ENCODE results near the gene PDE6A.

The PDE6A gene

GRCh38 chr5:149893403-149893931, 51.1 kb downstream of the PDE6A start:
- H3K9ac ChIP-seq (ENCODE audit: low read length) = no peak overlapping the region
- H3K27ac ChIP-seq (ENCODE audit: low read length) = no peak overlapping the region
- no peaks in the 10 kb centered on the region for H3K36me3 ChIP-seq (replicated peaks; ENCODE audit: low read depth, low read length)
- H2AFZ ChIP-seq (ENCODE audit: low read depth, low read length) = no peak overlapping the region
- H3K4me1 ChIP-seq (ENCODE audit: low read length) = peaks cover 10% of the 10 kb centered on the region
- no peak overlapping the region for H3K4me3 ChIP-seq (ENCODE audit: low read length)
- no peaks in the 10 kb centered on the region for H3K79me2 ChIP-seq (ENCODE audit: low read length)
- no peaks in the 10 kb centered on the region for H4K20me1 ChIP-seq (ENCODE audit: insufficient read depth, low read length)
- TF ChIP-seq CTCF (IDR thresholded peaks at IDR 0.05; ENCODE audit: low read depth, low read length) = no peak
- H3K4me2 ChIP-seq (ENCODE audit: low read length) = no peak overlapping the region
- no peaks in the 10 kb centered on the region for H3K27me3 ChIP-seq (ENCODE audit: low read depth, low read length)
- no peaks in the 10 kb centered on the region for H3K9me3 ChIP-seq (ENCODE audit: insufficient read depth, low read length)

GRCh38 chr5:149892594-149892993, 52.0 kb downstream of the PDE6A start:
- TF ChIP-seq EZH2phosphoT487 (IDR thresholded peaks at IDR 0.05; ENCODE audit: low read depth) (no peak), CTCF (IDR thresholded peaks at IDR 0.05; ENCODE audit: low read depth, low read length) (no peak)
- H4K20me1 ChIP-seq (ENCODE audit: insufficient read depth, low read length) = no peaks in the 10 kb centered on the region
- no peak overlapping the region for H3K27ac ChIP-seq (ENCODE audit: low read length)
- H3K4me1 ChIP-seq (ENCODE audit: low read length) = peaks cover 10% of the 10 kb centered on the region
- H3K4me2 ChIP-seq (ENCODE audit: low read length) = no peak overlapping the region
- H3K9ac ChIP-seq (ENCODE audit: low read length) = no peak overlapping the region
- H2AFZ ChIP-seq (ENCODE audit: low read depth, low read length) = no peak overlapping the region
- H3K79me2 ChIP-seq (ENCODE audit: low read length) = no peaks in the 10 kb centered on the region
- H3K36me3 ChIP-seq (replicated peaks; ENCODE audit: low read depth, low read length) = no peaks in the 10 kb centered on the region
- no peaks in the 10 kb centered on the region for H3K27me3 ChIP-seq (ENCODE audit: low read depth, low read length)
- no peaks in the 10 kb centered on the region for H3K9me3 ChIP-seq (ENCODE audit: insufficient read depth, low read length)
- H3K4me3 ChIP-seq (ENCODE audit: low read length) = no peak overlapping the region

- no peak overlapping the region for H3K4me3 ChIP-seq (ENCODE audit: low read length)
- no peak overlapping the region for H2AFZ ChIP-seq (ENCODE audit: low read depth, low read length)
- no peaks in the 10 kb centered on the region for H3K79me2 ChIP-seq (ENCODE audit: low read length)
- no peaks in the 10 kb centered on the region for H3K27me3 ChIP-seq (ENCODE audit: low read depth, low read length)
- H3K27ac ChIP-seq (ENCODE audit: low read length) = no peak overlapping the region
- no peaks in the 10 kb centered on the region for H3K36me3 ChIP-seq (replicated peaks; ENCODE audit: low read depth, low read length)
- no peak overlapping the region for H3K4me2 ChIP-seq (ENCODE audit: low read length)
- no peaks in the 10 kb centered on the region for H3K4me1 ChIP-seq (ENCODE audit: low read length)
- no peak overlapping the region for H3K9ac ChIP-seq (ENCODE audit: low read length)
- no peaks in the 10 kb centered on the region for H4K20me1 ChIP-seq (ENCODE audit: insufficient read depth, low read length)
- H3K9me3 ChIP-seq (ENCODE audit: insufficient read depth, low read length) = no peaks in the 10 kb centered on the region
- TF ChIP-seq EZH2phosphoT487 (IDR thresholded peaks at IDR 0.05; ENCODE audit: low read depth) (no peak), CTCF (IDR thresholded peaks at IDR 0.05; ENCODE audit: low read depth, low read length) (no peak)
Observed at GRCh38 chr5:149888280-149888679, 56.3 kb downstream of the PDE6A start.

GRCh38 chr5:149887622-149888183, 56.9 kb downstream of the PDE6A start:
- no peaks in the 10 kb centered on the region for H4K20me1 ChIP-seq (ENCODE audit: insufficient read depth, low read length)
- H2AFZ ChIP-seq (ENCODE audit: low read depth, low read length) = no peak overlapping the region
- H3K4me1 ChIP-seq (ENCODE audit: low read length) = no peaks in the 10 kb centered on the region
- H3K36me3 ChIP-seq (replicated peaks; ENCODE audit: low read depth, low read length) = no peaks in the 10 kb centered on the region
- no peaks in the 10 kb centered on the region for H3K27me3 ChIP-seq (ENCODE audit: low read depth, low read length)
- no peak for TF ChIP-seq EZH2phosphoT487 (IDR thresholded peaks at IDR 0.05; ENCODE audit: low read depth)
- TF ChIP-seq CTCF (IDR thresholded peaks at IDR 0.05; ENCODE audit: low read depth, low read length) = no peak
- no peaks in the 10 kb centered on the region for H3K9me3 ChIP-seq (ENCODE audit: insufficient read depth, low read length)
- no peak overlapping the region for H3K9ac ChIP-seq (ENCODE audit: low read length)
- H3K27ac ChIP-seq (ENCODE audit: low read length) = no peak overlapping the region
- no peak overlapping the region for H3K4me2 ChIP-seq (ENCODE audit: low read length)
- no peak overlapping the region for H3K4me3 ChIP-seq (ENCODE audit: low read length)
- no peaks in the 10 kb centered on the region for H3K79me2 ChIP-seq (ENCODE audit: low read length)
